Measurements from ENCODE around the gene KCNC1.

DNA sequence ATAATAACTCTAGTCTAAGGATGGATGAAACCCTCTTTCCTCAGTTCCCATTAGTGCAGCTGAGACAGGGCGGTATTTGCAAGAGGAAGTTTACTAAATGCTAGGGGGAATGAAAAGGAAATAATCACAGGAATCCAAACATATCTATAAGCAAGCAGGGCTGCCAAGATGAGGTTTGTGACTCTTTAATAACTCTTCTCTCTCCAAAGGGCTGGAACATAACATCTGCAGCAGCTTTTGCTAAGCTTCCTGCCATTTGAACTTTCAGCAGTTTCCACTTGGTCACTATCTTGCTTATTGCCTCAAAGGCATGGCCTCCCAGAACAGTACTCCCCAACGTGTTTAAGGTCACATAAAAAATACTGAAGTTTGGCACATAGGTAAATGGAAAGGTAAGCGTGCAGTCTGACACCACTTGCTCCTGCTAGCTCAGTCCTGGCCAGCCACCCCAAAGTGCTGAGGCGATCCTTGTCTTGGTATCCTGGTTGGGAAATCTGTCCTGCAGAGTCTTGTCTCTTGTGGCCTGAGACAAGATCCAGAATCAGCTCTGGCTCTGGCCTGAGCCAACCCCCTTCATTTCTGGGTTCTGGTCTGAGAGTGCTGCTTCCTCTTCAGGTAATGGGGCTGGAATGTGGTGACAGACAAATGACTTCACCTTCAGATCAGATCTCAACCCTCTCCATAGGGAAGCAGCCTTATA, 81.8 kb downstream of the KCNC1 start:
- TF ChIP-seq, protein P1, sequence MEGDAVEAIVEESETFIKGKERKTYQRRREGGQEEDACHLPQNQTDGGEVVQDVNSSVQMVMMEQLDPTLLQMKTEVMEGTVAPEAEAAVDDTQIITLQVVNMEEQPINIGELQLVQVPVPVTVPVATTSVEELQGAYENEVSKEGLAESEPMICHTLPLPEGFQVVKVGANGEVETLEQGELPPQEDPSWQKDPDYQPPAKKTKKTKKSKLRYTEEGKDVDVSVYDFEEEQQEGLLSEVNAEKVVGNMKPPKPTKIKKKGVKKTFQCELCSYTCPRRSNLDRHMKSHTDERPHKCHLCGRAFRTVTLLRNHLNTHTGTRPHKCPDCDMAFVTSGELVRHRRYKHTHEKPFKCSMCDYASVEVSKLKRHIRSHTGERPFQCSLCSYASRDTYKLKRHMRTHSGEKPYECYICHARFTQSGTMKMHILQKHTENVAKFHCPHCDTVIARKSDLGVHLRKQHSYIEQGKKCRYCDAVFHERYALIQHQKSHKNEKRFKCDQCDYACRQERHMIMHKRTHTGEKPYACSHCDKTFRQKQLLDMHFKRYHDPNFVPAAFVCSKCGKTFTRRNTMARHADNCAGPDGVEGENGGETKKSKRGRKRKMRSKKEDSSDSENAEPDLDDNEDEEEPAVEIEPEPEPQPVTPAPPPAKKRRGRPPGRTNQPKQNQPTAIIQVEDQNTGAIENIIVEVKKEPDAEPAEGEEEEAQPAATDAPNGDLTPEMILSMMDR (IDR thresholded peaks at IDR 0.05), result no peak
- TF ChIP-seq POLR2A (IDR thresholded peaks at IDR 0.05), result no peak
